ENCODE data around the gene TMEM184A.

The TMEM184A gene

GRCh38 chr7:1550005-1550845 lies 5.8 kb downstream of the TMEM184A start:
- no peak for DNase-seq (ENCODE audit: low read depth)

DNA sequence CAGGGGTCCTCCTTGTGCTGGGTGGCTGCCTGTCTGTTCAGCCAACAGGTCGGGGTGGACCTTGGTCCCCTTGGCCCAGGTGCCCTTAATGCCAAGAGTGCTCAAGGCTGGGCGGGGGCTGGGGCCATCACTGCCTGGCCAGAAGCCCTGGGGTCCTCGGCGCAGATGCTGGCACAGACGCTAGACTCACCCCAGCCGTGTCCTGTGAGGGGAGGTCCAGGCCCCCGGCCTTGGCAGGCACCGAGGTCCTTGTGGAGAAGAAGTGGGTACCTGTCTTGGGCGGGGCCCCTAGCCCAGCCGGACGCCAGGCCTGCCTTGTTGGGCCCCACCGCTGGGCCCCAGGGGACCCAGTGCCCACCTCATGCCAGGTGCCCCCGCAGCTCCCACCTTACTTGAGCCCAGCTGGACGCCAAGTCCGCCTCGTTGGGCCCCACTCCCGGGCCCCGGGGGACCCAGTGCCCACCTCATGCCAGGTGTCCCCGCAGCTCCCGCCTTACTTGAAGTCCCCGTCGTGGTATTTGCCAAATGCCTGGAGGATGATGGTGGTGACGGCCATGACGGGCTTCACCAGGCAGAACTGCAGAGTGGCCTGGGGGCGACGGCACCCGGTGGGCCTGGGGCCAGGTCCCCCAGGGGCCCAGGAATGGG lies 6.5 kb downstream of the TMEM184A start:
- no peak for DNase-seq (ENCODE audit: low read depth)

- no peak for DNase-seq (ENCODE audit: low read depth)
These were observed 7.1 kb downstream of the TMEM184A start for GRCh38 chr7:1548944-1549343.

DNA sequence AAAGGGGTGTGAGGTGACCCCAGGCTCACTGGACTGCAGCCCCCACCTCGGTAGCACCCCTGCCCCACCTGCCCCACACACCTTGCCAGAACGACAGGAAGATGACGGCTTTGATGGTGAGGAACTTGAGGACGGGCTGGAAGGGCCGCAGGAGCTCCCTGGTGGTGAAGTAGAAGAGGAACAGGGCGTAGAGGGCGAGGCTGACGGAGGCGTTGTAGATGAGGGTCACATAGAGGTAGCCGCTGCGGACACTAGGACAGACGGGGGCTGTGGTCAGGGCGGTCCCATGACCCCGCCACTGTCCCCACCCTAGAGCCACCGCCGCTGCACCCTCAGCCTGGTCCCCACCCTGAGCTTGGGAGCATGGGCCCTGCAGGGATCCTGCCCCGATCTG lies 7.6 kb downstream of the TMEM184A start:
- DNase-seq (ENCODE audit: low read depth): no peak

GRCh38 chr7:1547777-1548437 lies 8.1 kb downstream of the TMEM184A start:
- DNase-seq (ENCODE audit: low read depth): no peak

- no peak for DNase-seq (ENCODE audit: low read depth)
These were observed 8.9 kb downstream of the TMEM184A start for GRCh38 chr7:1546909-1547776.

GRCh38 chr7:1546274-1546908 lies 9.6 kb downstream of the TMEM184A start:
- DNase-seq (ENCODE audit: low read depth): no peak

GRCh38 chr7:1545417-1546246 lies 10.4 kb downstream of the TMEM184A start:
- no peak for DNase-seq (ENCODE audit: low read depth)

GRCh38 chr7:1544896-1545416 lies 11.0 kb downstream of the TMEM184A start:
- DNase-seq (ENCODE audit: low read depth): no peak

- DNase-seq (ENCODE audit: low read depth): no peak
These were observed 11.7 kb downstream of the TMEM184A start for GRCh38 chr7:1544178-1544895.

- DNase-seq (ENCODE audit: low read depth): no peak
These were observed 12.2 kb downstream of the TMEM184A start for GRCh38 chr7:1543826-1544177.

DNA sequence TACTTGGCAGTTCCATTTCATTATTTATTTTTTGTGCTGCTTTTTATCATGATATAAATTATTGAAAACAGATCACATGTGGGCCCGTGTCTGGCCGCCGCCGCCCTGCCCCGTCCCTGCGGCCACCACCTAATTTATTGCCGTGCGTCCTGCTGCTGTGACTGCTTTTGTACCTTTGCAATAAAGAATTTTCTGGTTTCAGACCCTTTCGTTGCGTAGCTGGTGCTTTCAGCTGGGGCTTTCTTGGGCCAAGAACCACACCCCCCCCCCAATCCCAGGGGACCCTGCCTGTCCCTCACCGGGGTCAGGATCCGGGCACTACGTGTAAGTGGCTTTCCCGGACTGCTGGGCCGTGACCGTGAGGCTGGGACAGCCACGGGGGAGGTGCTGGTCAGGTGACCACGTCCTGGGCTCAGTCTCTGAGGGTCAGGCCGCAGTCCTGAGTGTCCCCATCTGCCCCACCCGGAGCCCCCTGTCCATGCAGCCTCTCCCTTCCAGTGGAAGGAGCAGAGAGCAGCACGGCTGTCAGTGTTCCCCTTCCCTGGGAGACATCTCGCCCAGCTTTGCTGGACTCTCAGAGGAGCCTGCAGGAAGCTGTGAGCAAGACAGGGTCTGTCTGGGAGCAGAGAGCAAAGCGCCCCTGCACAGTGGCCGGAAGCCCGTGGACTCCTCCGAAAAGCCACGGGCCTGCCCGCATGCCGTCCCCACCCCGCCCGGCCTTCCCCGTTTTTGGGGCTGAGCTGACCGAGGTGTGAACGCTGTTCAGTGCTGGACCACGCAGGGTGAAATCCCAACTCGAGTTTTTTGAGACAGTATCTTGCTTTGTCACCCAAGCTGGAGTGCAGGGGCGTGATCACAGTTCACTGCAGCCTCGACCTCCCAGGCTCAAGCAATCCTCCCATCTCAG lies 12.9 kb downstream of the TMEM184A start:
- no peak for DNase-seq (ENCODE audit: low read depth)

DNA sequence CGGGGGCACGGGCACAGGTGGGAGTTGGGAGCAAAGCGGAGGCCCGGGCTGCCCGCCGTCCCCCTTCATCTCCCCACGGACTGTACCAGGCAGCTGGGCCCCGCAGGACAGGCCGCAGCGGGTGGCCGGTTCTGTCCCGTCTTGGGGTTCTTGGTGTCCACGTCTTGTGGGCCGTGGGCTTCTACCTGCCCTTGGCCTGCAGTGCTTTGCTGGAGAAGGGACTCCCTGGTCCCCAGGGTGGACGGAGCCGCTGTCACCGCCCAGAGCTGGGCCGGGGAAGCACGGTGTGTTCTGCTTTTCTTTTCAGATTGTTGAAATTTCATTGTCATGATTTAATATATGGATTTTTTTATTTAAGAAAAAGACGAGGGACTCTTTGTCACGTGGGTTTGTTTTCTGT lies 13.7 kb downstream of the TMEM184A start:
- DNase-seq (ENCODE audit: low read depth): no peak

GRCh38 chr7:1541431-1542162 lies 14.4 kb downstream of the TMEM184A start:
- DNase-seq (ENCODE audit: low read depth): no peak

- DNase-seq (ENCODE audit: low read depth): no peak
These were observed 15.2 kb downstream of the TMEM184A start for GRCh38 chr7:1540776-1541271.

DNA sequence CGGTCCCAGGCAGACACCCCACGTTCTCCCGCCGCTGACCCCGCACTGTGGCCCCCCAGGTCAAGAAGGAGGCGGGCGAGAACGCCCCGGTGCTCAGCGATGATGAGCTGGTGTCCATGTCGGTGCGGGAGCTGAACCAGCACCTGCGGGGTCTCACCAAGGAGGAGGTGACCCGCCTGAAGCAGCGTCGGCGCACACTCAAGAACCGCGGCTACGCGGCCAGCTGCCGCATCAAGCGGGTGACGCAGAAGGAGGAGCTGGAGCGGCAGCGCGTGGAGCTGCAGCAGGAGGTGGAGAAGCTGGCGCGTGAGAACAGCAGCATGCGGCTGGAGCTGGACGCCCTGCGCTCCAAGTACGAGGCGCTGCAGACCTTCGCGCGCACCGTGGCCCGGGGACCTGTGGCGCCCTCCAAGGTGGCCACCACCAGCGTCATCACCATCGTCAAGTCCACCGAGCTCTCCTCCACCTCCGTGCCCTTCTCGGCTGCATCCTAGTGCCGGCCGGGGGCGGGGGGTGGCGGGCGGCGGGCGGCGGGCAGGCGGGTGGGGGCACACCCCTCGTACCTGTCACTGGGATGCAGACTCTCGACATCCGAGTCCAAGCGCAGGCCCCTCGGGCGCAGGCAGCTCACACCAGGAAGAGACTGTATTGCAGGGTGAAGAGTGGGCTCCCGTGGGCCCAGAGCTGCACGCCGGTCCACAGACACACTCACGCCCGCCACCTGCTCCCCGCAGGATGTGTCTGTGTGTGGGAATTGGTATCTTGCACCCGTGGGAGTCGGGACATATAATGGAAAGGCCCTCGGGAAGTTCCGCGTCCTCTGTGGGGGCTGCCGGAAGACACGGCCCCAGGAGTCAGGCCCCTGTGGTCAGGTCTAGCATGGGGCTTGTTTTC lies 15.9 kb downstream of the TMEM184A start:
- no peak for DNase-seq (ENCODE audit: low read depth)
